Measurements from ENCODE around the gene DDX42. TPM values are rescaled to one million over a fixed set of nuclear protein-coding genes. Genes with fewer than 3 reads are reported as not detected.

DDX42 gene
- total and polyA plus RNA-seq, 2 of the 13 experiments (the other 11 are each of a cell fraction or from before 2014, with no cell fraction given) = 87.2 to 92.9 TPM

- no peak overlapping the region for H3K4me3 ChIP-seq (replicated peaks in 1 of 3; ENCODE audit: insufficient read depth in 1 of 3, low read depth in 2 of 3, low read length in 3 of 3)
- no peak for DNase-seq (ENCODE audit: low spot score)
These were observed 57.5 kb downstream of the DDX42 start for GRCh38 chr17:63831505-63831904.

GRCh38 chr17:63832014-63832413 lies 58.0 kb downstream of the DDX42 start:
- FAIRE-seq (no peak), DNase-seq (ENCODE audit: low spot score) (no peak), ATAC-seq (no peak)
- 0 out of 2 replicates have a peak, but pooled peaks cover 2% of the 10 kb centered on the region for H4K20me1 ChIP-seq (ENCODE audit: insufficient read depth, low read length)
- POLR2A ChIA-PET = interaction anchor here (2.9 to 5.2 kb wide), 2 partner anchors 9 to 59 kb away, joined by 13 to 30 read pairs; partner anchors contain the start of genes CCDC47 and DDX42
- H3K9me3 ChIP-seq (ENCODE audit: low read length) = no peaks in the 10 kb centered on the region
- H3K36me3 ChIP-seq (replicated peaks in 1 of 2; ENCODE audit: control insufficient read depth in 1 of 2, insufficient read depth in 2 of 2, low read length in 2 of 2) = peaks cover 58 to 79% of the 10 kb centered on the region in 2 experiments
- peaks cover 26% of the 10 kb centered on the region for H3K79me2 ChIP-seq (ENCODE audit: insufficient read depth, low read length)
- no peaks in the 10 kb centered on the region; a peak in 1 of 5 replicates for H3K27me3 ChIP-seq (ENCODE audit: control insufficient read depth in 1 of 2, insufficient read depth in 2 of 2, low read length in 2 of 2)
- no peak overlapping the region for H3K4me3 ChIP-seq (replicated peaks in 1 of 3; ENCODE audit: insufficient read depth in 1 of 3, low read depth in 2 of 3, low read length in 3 of 3)
- intact Hi-C loops (cut with micrococcal nuclease; ENCODE audit: unreplicated experiment) = no loop called here
- H3K9ac ChIP-seq (ENCODE audit: insufficient read depth, low read depth, low read length) = no peak overlapping the region
- in situ Hi-C loops (cut with HindIII; ENCODE audit: extremely low pct_ligation_motif_present, low pct_unique_long_range_greater_than_20kb) = no loop called here
- no peak overlapping the region for H3K4me2 ChIP-seq (ENCODE audit: low read depth, low read length)
- H2AFZ ChIP-seq (ENCODE audit: low read length) = no peak overlapping the region
- BruUV-seq (replicated peaks) = no TSS peak
- 98% methylated on average over 5 of the region's 5 CpGs for WGBS (ENCODE audit: low lambda C conversion rate)
- peaks cover 19% of the 10 kb centered on the region for H3K4me1 ChIP-seq (ENCODE audit: insufficient read depth, low read length)
- CTCF ChIA-PET (ENCODE audit: low intra/inter-chr PET ratio, low total read pairs) = no interaction called here
- no peak overlapping the region for H3K27ac ChIP-seq (ENCODE audit: extremely low read length, insufficient read depth, low read length)
- no peak for TF ChIP-seq MEIS2 (CRISPR knock-in tag; IDR thresholded peaks at IDR 0.05)
- TF ChIP-seq USF2 (IDR thresholded peaks at IDR 0.05; ENCODE audit: low read depth, low read length) = no peak
- TF ChIP-seq USF2 (CRISPR knock-in tag; IDR thresholded peaks at IDR 0.05; ENCODE audit: borderline replicate concordance) = no peak
- TF ChIP-seq KDM6A (CRISPR knock-in tag; IDR thresholded peaks at IDR 0.05; ENCODE audit: low read depth) = no peak
- no peak for TF ChIP-seq ZNF562 (CRISPR knock-in tag; IDR thresholded peaks at IDR 0.05; ENCODE audit: borderline replicate concordance)
- TF ChIP-seq CHCHD3 (CRISPR knock-in tag; IDR thresholded peaks at IDR 0.05) = 0 out of 2 replicates have a peak, but pooled peaks have one; percentile 37
- no peak for TF ChIP-seq KLF6 (CRISPR knock-in tag; IDR thresholded peaks at IDR 0.05)
- no peak for TF ChIP-seq ZFP82 (CRISPR knock-in tag; IDR thresholded peaks at IDR 0.05; ENCODE audit: borderline replicate concordance)
- TF ChIP-seq POLR2A (IDR thresholded peaks at IDR 0.05; ENCODE audit: insufficient read depth in 1 of 2, low read depth in 2 of 2, low read length in 2 of 2) = peak in 1 of 2 experiments; percentile 22; a peak in 2 of 4 replicates
- no peak for TF ChIP-seq SIX4 (CRISPR knock-in tag; IDR thresholded peaks at IDR 0.05)
- TF ChIP-seq SRSF1 (optimal IDR thresholded peaks at IDR 0.05; ENCODE audit: low read depth, low read length) = no peak
- TF ChIP-seq SIX1 (CRISPR knock-in tag; IDR thresholded peaks at IDR 0.05; ENCODE audit: borderline replicate concordance) = no peak
- no peak for TF ChIP-seq HNRNPUL1 (IDR thresholded peaks at IDR 0.05; ENCODE audit: low read depth, low read length)
- no peak for TF ChIP-seq GLMP (CRISPR knock-in tag; IDR thresholded peaks at IDR 0.05; ENCODE audit: borderline replicate concordance)
- no peak for TF ChIP-seq SRF (IDR thresholded peaks at IDR 0.05; ENCODE audit: low read depth, low read length)

More at GRCh38 chr17:63831505-63831904, 57.5 kb downstream of the DDX42 start:
- WGBS (ENCODE audit: low lambda C conversion rate) = over 99% methylated on average over 8 of the region's 8 CpGs
- ChIA-PET CTCF (ENCODE audit: low intra/inter-chr PET ratio, low total read pairs) (no interaction called here), POLR2A (interaction anchor here (2.9 to 5.2 kb wide), 2 partner anchors 9 to 59 kb away, joined by 13 to 30 read pairs; partner anchors contain the start of genes CCDC47 and DDX42)
- FAIRE-seq (no peak), ATAC-seq (no peak)
- in situ Hi-C loops (cut with HindIII; ENCODE audit: extremely low pct_ligation_motif_present, low pct_unique_long_range_greater_than_20kb) = no loop called here
- no peak overlapping the region for H3K27ac ChIP-seq (ENCODE audit: extremely low read length, insufficient read depth, low read length)
- BruUV-seq (replicated peaks) = no TSS peak
- no peak overlapping the region for H3K9ac ChIP-seq (ENCODE audit: insufficient read depth, low read depth, low read length)
- intact Hi-C loops (cut with micrococcal nuclease; ENCODE audit: unreplicated experiment) = no loop called here
- H2AFZ ChIP-seq (ENCODE audit: low read length) = no peak overlapping the region
- no peaks in the 10 kb centered on the region; a peak in 1 of 5 replicates for H3K27me3 ChIP-seq (ENCODE audit: control insufficient read depth in 1 of 2, insufficient read depth in 2 of 2, low read length in 2 of 2)
- TF ChIP-seq RBFOX2 (IDR thresholded peaks at IDR 0.05; ENCODE audit: low read depth, low read length) (peak; percentile 55; the same call in 1 of the 2 replicates), AGO2 (optimal IDR thresholded peaks at IDR 0.05; ENCODE audit: low read depth, low read length) (peak; percentile 23), ZMYM2 (CRISPR knock-in tag; IDR thresholded peaks at IDR 0.05) (no peak), POLR2AphosphoS5 (IDR thresholded peaks at IDR 0.05; ENCODE audit: low read depth, low read length) (0 out of 2 replicates have a peak, but pooled peaks have one; percentile 6)
- H3K79me2 ChIP-seq (ENCODE audit: insufficient read depth, low read length) = peaks cover 28% of the 10 kb centered on the region
- H3K4me2 ChIP-seq (ENCODE audit: low read depth, low read length) = no peak overlapping the region
- peaks cover 54 to 74% of the 10 kb centered on the region in 2 experiments for H3K36me3 ChIP-seq (replicated peaks in 1 of 2; ENCODE audit: control insufficient read depth in 1 of 2, insufficient read depth in 2 of 2, low read length in 2 of 2)
- H3K4me1 ChIP-seq (ENCODE audit: insufficient read depth, low read length) = peaks cover 19% of the 10 kb centered on the region
- H4K20me1 ChIP-seq (ENCODE audit: insufficient read depth, low read length) = 0 out of 2 replicates have a peak, but pooled peaks cover 2% of the 10 kb centered on the region
- H3K9me3 ChIP-seq (ENCODE audit: low read length) = no peaks in the 10 kb centered on the region
